K562 (cell line): ENCODE measurements around the gene PRIM1. TPM values are rescaled to one million over a fixed set of nuclear protein-coding genes. Genes with fewer than 3 reads are reported as not detected.

Source experiments
- ATAC-seq: fragments of 200-7000 bp; cut with Tn5 transposase; 3 replicates; pipeline ENCODE4 v1.9.1; 2020; ENCODE audit warnings: moderate library complexity
- BruUV-seq: library from RNA; stranded (reverse); fragments of 400-500 nt; replicated peaks from 2 replicates; lab custom pipeline; 2021; lab: Mats Ljungman, UMichigan
- CTCF ChIA-PET: fragments of 300-600 bp; formaldehyde crosslinking; extraction: SDS; loops from one replicate; lab custom pipeline; 2021; ENCODE audit warnings: low intra/inter-chr PET ratio; lab: Yijun Ruan, JAX
- POLR2A ChIA-PET: fragments of 300-600, 350-650 bp; sonication (Branson Sonifier 250); formaldehyde crosslinking; extraction: SDS; loops from one replicate; lab custom pipeline; 2021; ENCODE audit warnings: antibody characterized with exemption, inconsistent platforms; lab: Yijun Ruan, JAX
- DNase-seq, 4 experiments: peaks; one replicate each; pipeline versions ENCODE4 v3.0.0 to v3.0.0-alpha.2; 2011 to 2018; ENCODE audit warnings: low spot score in 3 of 4, mixed read lengths in 3 of 4; ENCODE audit errors: extremely low read depth in 1 of 4
- FAIRE-seq: peaks from 2 replicates; lab custom pipeline; 2011; peaks lifted over from hg19 to GRCh38; lab: Jason Lieb, UNC
- H2AFZ ChIP-seq: 2 replicates; pipeline ENCODE4 v1.6.0; 2011; ENCODE audit warnings: low read depth, low read length, control low read depth, inconsistent platforms
- H3K27ac ChIP-seq: fragments of 200-600 bp; 3 replicates; pipeline ENCODE4 v1.8.0; 2011; ENCODE audit warnings: low read depth, mild to moderate bottlenecking, control low read depth, inconsistent platforms, low read length, moderate library complexity, mixed read lengths; ENCODE audit errors: extremely low read depth
- H3K27me3 ChIP-seq, 2 experiments: fragments of 300-600 bp in 1 of 2; 2 replicates in 1 of 2; 3 replicates in 1 of 2; pipeline versions ENCODE4 v1.6.0 to v1.8.0; 2011; ENCODE audit warnings: inconsistent platforms in 2 of 2, low read length in 2 of 2, mild to moderate bottlenecking in 1 of 2, mixed read lengths in 1 of 2, moderate library complexity in 1 of 2; ENCODE audit not compliant: control insufficient read depth in 2 of 2, insufficient read depth in 2 of 2
- H3K36me3 ChIP-seq: fragments of 300-600 bp; 3 replicates; pipeline ENCODE4 v1.8.0; 2011; ENCODE audit warnings: mild to moderate bottlenecking, low read length, inconsistent platforms; ENCODE audit not compliant: control insufficient read depth, insufficient read depth
- H3K4me1 ChIP-seq, 2 experiments: fragments of 200-600 bp in 1 of 2; replicated peaks in 1 of 2; 2 replicates in 1 of 2; 3 replicates in 1 of 2; pipeline versions ENCODE4 v1.5.1 to v1.8.0; 2011; ENCODE audit warnings: inconsistent platforms in 2 of 2, low read length in 2 of 2, mild to moderate bottlenecking in 1 of 2, mixed read lengths in 1 of 2, moderate library complexity in 1 of 2; ENCODE audit not compliant: control insufficient read depth in 2 of 2, insufficient read depth in 2 of 2
- H3K4me2 ChIP-seq: 2 replicates; pipeline ENCODE4 v1.6.1; 2011; ENCODE audit warnings: low read length, control low read depth, inconsistent platforms, mixed read lengths; ENCODE audit not compliant: insufficient read depth
- H3K4me3 ChIP-seq: fragments of 200-600 bp; sonication (generic), shearing (Covaris generic); 2 replicates; pipeline ENCODE4 v1.5.1; 2016; ENCODE audit warnings: control low read depth, inconsistent platforms
- H3K79me2 ChIP-seq: fragments of 200-600 bp; 3 replicates; pipeline ENCODE4 v1.8.0; 2011; ENCODE audit warnings: low read length, inconsistent platforms; ENCODE audit not compliant: control insufficient read depth, insufficient read depth
- H3K9ac ChIP-seq, 2 experiments: 2 replicates each; pipeline versions ENCODE4 v1.6.0 to v1.6.1; 2011; ENCODE audit warnings: low read depth in 2 of 2, low read length in 2 of 2, control low read depth in 1 of 2, inconsistent platforms in 1 of 2, mild to moderate bottlenecking in 1 of 2, mixed read lengths in 1 of 2; ENCODE audit not compliant: insufficient read depth in 1 of 2
- H3K9me1 ChIP-seq: one replicate; pipeline ENCODE4 v1.6.0; 2011; ENCODE audit warnings: inconsistent platforms, mild to moderate bottlenecking, low read length, moderate library complexity; ENCODE audit not compliant: control insufficient read depth, insufficient read depth
- H3K9me3 ChIP-seq: replicated peaks from 2 replicates; pipeline ENCODE4 v1.5.1; 2011; ENCODE audit warnings: low read depth, low read length, inconsistent platforms; ENCODE audit not compliant: control insufficient read depth, insufficient read depth
- H4K20me1 ChIP-seq: replicated peaks from 2 replicates; pipeline ENCODE4 v1.6.1; 2011; ENCODE audit warnings: low read length, inconsistent platforms, mixed read lengths; ENCODE audit not compliant: control insufficient read depth, insufficient read depth
- FOSL1 ChIP-seq: fragments of 200-800 bp; sonication (Bioruptor generic); conservative IDR thresholded peaks from 2 replicates; pipeline ENCODE4 v1.6.1; 2016; ENCODE audit warnings: missing genetic modification characterization, missing compliant biosample characterization
- KLF1 ChIP-seq: fragments of 450-650 bp; IDR thresholded peaks from 2 replicates; pipeline ENCODE4 v1.6.1; 2016; ENCODE audit warnings: missing genetic modification characterization, missing compliant biosample characterization
- TAF1 ChIP-seq: IDR thresholded peaks from 2 replicates; pipeline ENCODE4 v1.6.1; 2011; ENCODE audit warnings: mild to moderate bottlenecking, low read length, moderate library complexity; ENCODE audit not compliant: insufficient read depth, control insufficient read depth, severe bottlenecking; ENCODE audit errors: extremely low read depth
- TAL1 ChIP-seq: fragments of 450-650 bp; IDR thresholded peaks from 2 replicates; pipeline ENCODE4 v1.6.1; 2016; ENCODE audit warnings: mild to moderate bottlenecking
- XRCC4 ChIP-seq: IDR thresholded peaks from one replicate; pipeline ENCODE4 v1.6.1; 2011; ENCODE audit not compliant: insufficient read depth, insufficient read length; ENCODE audit errors: extremely low read depth
- ZNF551 ChIP-seq: fragments of 250-450 bp; sonication (Bioruptor Pico); IDR thresholded peaks from 2 replicates; pipeline ENCODE4 v1.5.0; 2021; ENCODE audit warnings: mild to moderate bottlenecking, moderate library complexity
- ZNF561 ChIP-seq: fragments of 450-650 bp; formaldehyde crosslinking; conservative IDR thresholded peaks from 2 replicates; pipeline ENCODE4 v1.4.0; 2020; ENCODE audit warnings: mild to moderate bottlenecking, moderate library complexity
- ZNF766 ChIP-seq: fragments of 200-800 bp; sonication (Bioruptor generic); conservative IDR thresholded peaks from 2 replicates; pipeline ENCODE4 v1.6.1; 2016; ENCODE audit warnings: missing genetic modification characterization, missing compliant biosample characterization
- WGBS: fragments of 100-300 bp; shearing (Covaris generic); methylation state at CpG from one replicate; pipeline ENCODE4 v1.1.6; 2016; ENCODE audit warnings: low coverage, mixed read lengths; ENCODE audit not compliant: insufficient coverage; ENCODE audit errors: missing lambda C conversion rate; 5-methylcytosine and 5-hydroxymethylcytosine counted together
- in situ Hi-C: fragments of 300-500 bp; cut with MboI; formaldehyde crosslinking; loops from 4 replicates; pipeline ENCODE4 v1.15.0; 2018; ENCODE audit warnings: inconsistent platforms, mixed read lengths
- intact Hi-C: fragments of 100-400 bp; cut with micrococcal nuclease; formaldehyde crosslinking; loops from 2 replicates; pipeline ENCODE4 v1.14.2; 2022
- polyA plus RNA-seq, 8 experiments: library from polyadenylated mRNA; depleted of rRNA in 4 of 8; stranded (reverse) in 5 of 8; unstranded in 3 of 8; fragments of >200 nt; fragmentation: Nextera tagmentation in 2 of 8; fragmentation: Illumina TruSeq in 1 of 8; extraction: Ambion mirVana in 2 of 8; extraction: Trizol in 1 of 8; gene quantifications; 2 replicates each; pipeline versions ENCODE4 v1.2.1 to v1.2.3, GENCODE V29; 2011 to 2014; ENCODE audit warnings: inconsistent platforms in 1 of 8, missing spikeins in 1 of 8
- total RNA-seq, 7 experiments: library from RNA; depleted of rRNA in 6 of 7; stranded (reverse); fragments of >200 nt in 6 of 7; fragmentation: Illumina TruSeq in 2 of 7; extraction: Trizol in 2 of 7; gene quantifications; 2 replicates each; pipeline versions ENCODE4 v1.2.1 to v1.2.3, GENCODE V29; 2011 to 2021; ENCODE audit warnings: low replicate concordance in 1 of 7
- TF ChIP-seq, protein P1 (sequence below): fragments of 450-650 bp; formaldehyde crosslinking; IDR thresholded peaks from 2 replicates; pipeline ENCODE4 v1.4.0; 2020; ENCODE audit warnings: mild to moderate bottlenecking, mixed read lengths
- TF ChIP-seq, protein P2 (sequence below): sonication (generic); formaldehyde crosslinking; IDR thresholded peaks from 2 replicates; pipeline ENCODE4 v1.8.1; 2023; ENCODE audit warnings: mild to moderate bottlenecking, missing genetic modification reagents
- TF ChIP-seq, protein P3 (sequence below): fragments of 250-450 bp; sonication (Bioruptor Pico); IDR thresholded peaks from 2 replicates; pipeline ENCODE4 v1.8.0; 2022; ENCODE audit warnings: moderate library complexity, mild to moderate bottlenecking, inconsistent platforms
- TF ChIP-seq, protein P4 (sequence below), 3 experiments: fragments of 200-800 bp in 1 of 3; fragments of 250-450 bp in 1 of 3; fragments of 450-650 bp in 1 of 3; sonication (Bioruptor Pico) in 1 of 3; sonication (Bioruptor generic) in 1 of 3; formaldehyde crosslinking in 1 of 3; IDR thresholded peaks; 2 replicates each; pipeline versions ENCODE4 v1.6.1 to v1.8.0; 2016 to 2022; ENCODE audit warnings: mild to moderate bottlenecking in 2 of 3, missing genetic modification characterization in 2 of 3, missing compliant biosample characterization in 1 of 3, moderate library complexity in 1 of 3
- TF ChIP-seq, protein P5 (sequence below): sonication (generic); formaldehyde crosslinking; IDR thresholded peaks from 2 replicates; pipeline ENCODE4 v1.8.0; 2022; ENCODE audit warnings: mild to moderate bottlenecking, missing genetic modification reagents

The PRIM1 gene
- total and polyA plus RNA-seq, 9 of the 15 experiments (the other 6 are each of a cell fraction or from before 2014, with no cell fraction given): 67.2 to 179 (median 140) TPM

DNA sequence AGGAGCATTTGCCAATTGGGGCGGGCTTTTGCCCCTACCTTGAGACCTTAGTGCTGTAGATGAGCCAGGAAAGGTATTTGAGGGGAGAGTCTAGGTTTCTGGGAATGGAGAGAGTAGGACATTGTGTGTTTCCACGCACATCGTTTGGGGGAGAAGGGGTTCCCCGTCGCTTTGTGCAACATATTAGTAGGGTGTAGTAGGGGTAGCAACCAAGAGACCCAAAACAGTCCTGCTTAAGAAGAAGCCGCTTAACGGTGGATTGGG lies 63.3 kb downstream of the PRIM1 start:
- Histone ChIP-seq H3K79me2 (peaks cover 60% of the 10 kb centered on the region), H3K9me3 (no peaks in the 10 kb centered on the region), H3K9me1 (no peaks in the 10 kb centered on the region), H3K9ac (peak overlapping the region; percentile 95 to 99), H3K4me2 (peak overlapping the region; percentile 94), H3K27me3 (no peaks in the 10 kb centered on the region), H3K4me1 (peaks cover 0 to 23% of the 10 kb centered on the region in 2 experiments; a peak in 4 of 5 replicates), H2AFZ (peak overlapping the region; percentile 77), H3K4me3 (peak overlapping the region; percentile 49), H3K27ac (peak overlapping the region; percentile 99), H4K20me1 (peaks cover 11% of the 10 kb centered on the region), H3K36me3 (peaks cover 30% of the 10 kb centered on the region)
- CTCF ChIA-PET: no interaction called here
- peak in 1 of 4 experiments; percentile 54 for DNase-seq
- ATAC-seq: no peak
- POLR2A ChIA-PET: interaction anchor here (0.6 to 4.4 kb wide), 18 partner anchors 10 to 439 kb away, joined by 3 to 25 read pairs (median 6); partner anchors contain the start of genes ATP5F1B, LRP1, NACA and PRIM1
- WGBS: 2% methylated on average over 7 of the region's 7 CpGs
- intact Hi-C loops (loop anchor here (1.0 to 2.0 kb wide), 4 partner anchors 11 to 64 kb away; partner anchors contain the start of genes NACA and PRIM1), in situ Hi-C loops (no loop called here)
- TSS peak; percentile 98 for BruUV-seq
- no peak for FAIRE-seq
- TF ChIP-seq, protein P1, sequence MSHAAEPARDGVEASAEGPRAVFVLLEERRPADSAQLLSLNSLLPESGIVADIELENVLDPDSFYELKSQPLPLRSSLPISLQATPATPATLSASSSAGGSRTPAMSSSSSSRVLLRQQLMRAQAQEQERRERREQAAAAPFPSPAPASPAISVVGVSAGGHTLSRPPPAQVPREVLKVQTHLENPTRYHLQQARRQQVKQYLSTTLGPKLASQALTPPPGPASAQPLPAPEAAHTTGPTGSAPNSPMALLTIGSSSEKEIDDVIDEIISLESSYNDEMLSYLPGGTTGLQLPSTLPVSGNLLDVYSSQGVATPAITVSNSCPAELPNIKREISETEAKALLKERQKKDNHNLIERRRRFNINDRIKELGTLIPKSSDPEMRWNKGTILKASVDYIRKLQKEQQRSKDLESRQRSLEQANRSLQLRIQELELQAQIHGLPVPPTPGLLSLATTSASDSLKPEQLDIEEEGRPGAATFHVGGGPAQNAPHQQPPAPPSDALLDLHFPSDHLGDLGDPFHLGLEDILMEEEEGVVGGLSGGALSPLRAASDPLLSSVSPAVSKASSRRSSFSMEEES (CRISPR knock-in tag): no peak
- TF ChIP-seq KLF1 (tag) (no peak), FOSL1 (tag) (peak; percentile 62; the same call in 1 of the 2 replicates), ZNF561 (CRISPR knock-in tag) (no peak), TAF1 (no peak), TAL1 (0 out of 2 replicates have a peak, but pooled peaks have one; percentile 1), ZNF551 (CRISPR knock-in tag) (no peak), ZNF766 (0 out of 2 replicates have a peak, but pooled peaks have one; percentile 2), XRCC4 (no peak)
- TF ChIP-seq, protein P2, sequence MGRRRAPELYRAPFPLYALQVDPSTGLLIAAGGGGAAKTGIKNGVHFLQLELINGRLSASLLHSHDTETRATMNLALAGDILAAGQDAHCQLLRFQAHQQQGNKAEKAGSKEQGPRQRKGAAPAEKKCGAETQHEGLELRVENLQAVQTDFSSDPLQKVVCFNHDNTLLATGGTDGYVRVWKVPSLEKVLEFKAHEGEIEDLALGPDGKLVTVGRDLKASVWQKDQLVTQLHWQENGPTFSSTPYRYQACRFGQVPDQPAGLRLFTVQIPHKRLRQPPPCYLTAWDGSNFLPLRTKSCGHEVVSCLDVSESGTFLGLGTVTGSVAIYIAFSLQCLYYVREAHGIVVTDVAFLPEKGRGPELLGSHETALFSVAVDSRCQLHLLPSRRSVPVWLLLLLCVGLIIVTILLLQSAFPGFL (CRISPR knock-in tag): 0 out of 2 replicates have a peak, but pooled peaks have one; percentile 16
- TF ChIP-seq, protein P3, sequence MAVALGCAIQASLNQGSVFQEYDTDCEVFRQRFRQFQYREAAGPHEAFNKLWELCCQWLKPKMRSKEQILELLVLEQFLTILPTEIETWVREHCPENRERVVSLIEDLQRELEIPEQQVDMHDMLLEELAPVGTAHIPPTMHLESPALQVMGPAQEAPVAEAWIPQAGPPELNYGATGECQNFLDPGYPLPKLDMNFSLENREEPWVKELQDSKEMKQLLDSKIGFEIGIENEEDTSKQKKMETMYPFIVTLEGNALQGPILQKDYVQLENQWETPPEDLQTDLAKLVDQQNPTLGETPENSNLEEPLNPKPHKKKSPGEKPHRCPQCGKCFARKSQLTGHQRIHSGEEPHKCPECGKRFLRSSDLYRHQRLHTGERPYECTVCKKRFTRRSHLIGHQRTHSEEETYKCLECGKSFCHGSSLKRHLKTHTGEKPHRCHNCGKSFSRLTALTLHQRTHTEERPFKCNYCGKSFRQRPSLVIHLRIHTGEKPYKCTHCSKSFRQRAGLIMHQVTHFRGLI (CRISPR knock-in tag): no peak
- TF ChIP-seq, protein P4, sequence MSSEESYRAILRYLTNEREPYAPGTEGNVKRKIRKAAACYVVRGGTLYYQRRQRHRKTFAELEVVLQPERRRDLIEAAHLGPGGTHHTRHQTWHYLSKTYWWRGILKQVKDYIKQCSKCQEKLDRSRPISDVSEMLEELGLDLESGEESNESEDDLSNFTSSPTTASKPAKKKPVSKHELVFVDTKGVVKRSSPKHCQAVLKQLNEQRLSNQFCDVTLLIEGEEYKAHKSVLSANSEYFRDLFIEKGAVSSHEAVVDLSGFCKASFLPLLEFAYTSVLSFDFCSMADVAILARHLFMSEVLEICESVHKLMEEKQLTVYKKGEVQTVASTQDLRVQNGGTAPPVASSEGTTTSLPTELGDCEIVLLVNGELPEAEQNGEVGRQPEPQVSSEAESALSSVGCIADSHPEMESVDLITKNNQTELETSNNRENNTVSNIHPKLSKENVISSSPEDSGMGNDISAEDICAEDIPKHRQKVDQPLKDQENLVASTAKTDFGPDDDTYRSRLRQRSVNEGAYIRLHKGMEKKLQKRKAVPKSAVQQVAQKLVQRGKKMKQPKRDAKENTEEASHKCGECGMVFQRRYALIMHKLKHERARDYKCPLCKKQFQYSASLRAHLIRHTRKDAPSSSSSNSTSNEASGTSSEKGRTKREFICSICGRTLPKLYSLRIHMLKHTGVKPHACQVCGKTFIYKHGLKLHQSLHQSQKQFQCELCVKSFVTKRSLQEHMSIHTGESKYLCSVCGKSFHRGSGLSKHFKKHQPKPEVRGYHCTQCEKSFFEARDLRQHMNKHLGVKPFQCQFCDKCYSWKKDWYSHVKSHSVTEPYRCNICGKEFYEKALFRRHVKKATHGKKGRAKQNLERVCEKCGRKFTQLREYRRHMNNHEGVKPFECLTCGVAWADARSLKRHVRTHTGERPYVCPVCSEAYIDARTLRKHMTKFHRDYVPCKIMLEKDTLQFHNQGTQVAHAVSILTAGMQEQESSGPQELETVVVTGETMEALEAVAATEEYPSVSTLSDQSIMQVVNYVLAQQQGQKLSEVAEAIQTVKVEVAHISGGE (CRISPR knock-in tag; IDR thresholded peaks at IDR 0.05): no peak
- TF ChIP-seq, protein P5, sequence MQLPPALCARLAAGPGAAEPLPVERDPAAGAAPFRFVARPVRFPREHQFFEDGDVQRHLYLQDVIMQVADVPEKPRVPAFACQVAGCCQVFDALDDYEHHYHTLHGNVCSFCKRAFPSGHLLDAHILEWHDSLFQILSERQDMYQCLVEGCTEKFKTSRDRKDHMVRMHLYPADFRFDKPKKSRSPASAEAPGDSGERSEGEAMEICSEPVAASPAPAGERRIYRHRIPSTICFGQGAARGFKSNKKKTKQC (CRISPR knock-in tag): no peak
